Measurements from ENCODE around the gene KCTD6. TPM values are rescaled to one million over a fixed set of nuclear protein-coding genes. Genes with fewer than 3 reads are reported as not detected.

The KCTD6 gene
- polyA plus RNA-seq, 1 of the 3 experiments (the other 2 are of a cell fraction), result 7.8 TPM

GRCh38 chr3:58532794-58533220 lies 40.9 kb downstream of the KCTD6 start:
- no peaks in the 10 kb centered on the region for H3K27me3 ChIP-seq (ENCODE audit: insufficient read depth)
- H3K79me2 ChIP-seq (ENCODE audit: insufficient read depth), result no peaks in the 10 kb centered on the region
- 24% methylated on average over 11 of the region's 11 CpGs for WGBS (ENCODE audit: low lambda C conversion rate)
- ChIA-PET CTCF (interaction anchor here (0.8 to 12.5 kb wide), 11 partner anchors 10 to 225 kb away, joined by 3 to 99 read pairs (median 4); partner anchors contain the start of gene KCTD6), POLR2A (no interaction called here)
- H4K20me1 ChIP-seq (ENCODE audit: insufficient read depth), result no peaks in the 10 kb centered on the region
- no peaks in the 10 kb centered on the region for H3K36me3 ChIP-seq (replicated peaks in 1 of 2; ENCODE audit: control insufficient read depth in 1 of 2, insufficient read depth in 2 of 2, low read length in 1 of 2)
- TF ChIP-seq JUND (IDR thresholded peaks at IDR 0.05) (no peak), USF2 (IDR thresholded peaks at IDR 0.05; ENCODE audit: borderline replicate concordance, low read depth, low read length) (no peak), POLR2AphosphoS5 (IDR thresholded peaks at IDR 0.05; ENCODE audit: low read depth, low read length) (no peak), CHD2 (IDR thresholded peaks at IDR 0.05; ENCODE audit: low read length, partially characterized antibody) (peak; percentile 76), IRF3 (IDR thresholded peaks at IDR 0.05; ENCODE audit: low read depth, low read length) (no peak), SMC3 (IDR thresholded peaks at IDR 0.05; ENCODE audit: low read depth, low read length) (peak; percentile 96), RAD21 (IDR thresholded peaks at IDR 0.05; ENCODE audit: low read length) (peak; percentile 92), NRF1 (IDR thresholded peaks at IDR 0.05; ENCODE audit: low read depth, low read length) (no peak), FOXJ3 (CRISPR knock-in tag; IDR thresholded peaks at IDR 0.05) (no peak), RCOR1 (IDR thresholded peaks at IDR 0.05; ENCODE audit: low read length) (0 out of 2 replicates have a peak, but pooled peaks have one; percentile 26), ELF1 (IDR thresholded peaks at IDR 0.05) (no peak), REST (IDR thresholded peaks at IDR 0.05; ENCODE audit: low read depth, low read length) (no peak), USF1 (IDR thresholded peaks at IDR 0.05; ENCODE audit: borderline replicate concordance, low read depth) (no peak), RFX5 (IDR thresholded peaks at IDR 0.05; ENCODE audit: low read length) (no peak), EZH2phosphoT487 (IDR thresholded peaks at IDR 0.05; ENCODE audit: borderline replicate concordance, low read depth) (no peak), CTCF (IDR thresholded peaks at IDR 0.05) (peak; percentile 90), EP300 (IDR thresholded peaks at IDR 0.05; ENCODE audit: borderline replicate concordance in 1 of 2, low read depth in 1 of 2, low read length in 1 of 2) (no peak), MEF2A (IDR thresholded peaks at IDR 0.05; ENCODE audit: borderline replicate concordance, low read depth) (no peak), RXRA (IDR thresholded peaks at IDR 0.05; ENCODE audit: borderline replicate concordance, low read depth) (no peak)
- H3K4me3 ChIP-seq (ENCODE audit: low read depth in 2 of 2, low read length in 1 of 2), result peak overlapping the region in 1 of 2 experiments; percentile 17; a peak in 1 of 4 replicates
- H3K4me2 ChIP-seq, result no peak overlapping the region
- H3K9me3 ChIP-seq, result no peaks in the 10 kb centered on the region
- H3K27ac ChIP-seq (ENCODE audit: low read depth in 2 of 2, low read length in 1 of 2), result no peak overlapping the region
- H3K9me2 ChIP-seq, result no peaks in the 10 kb centered on the region
- H3K9ac ChIP-seq, result no peak overlapping the region
- peaks cover 4% of the 10 kb centered on the region for H3F3A ChIP-seq (replicated peaks; ENCODE audit: insufficient read depth)
- peaks cover 12 to 32% of the 10 kb centered on the region in 2 experiments for H3K4me1 ChIP-seq (ENCODE audit: control insufficient read depth in 1 of 2, insufficient read depth in 2 of 2, low read depth in 1 of 2, low read length in 1 of 2)
- H2AFZ ChIP-seq (ENCODE audit: low read depth), result peak overlapping the region; percentile 60; the same call in 1 of the 2 replicates
- DNase-seq, result peak; percentile 89

Data from SK-N-SH (cell line).